A549 (cell line): Measurements from ENCODE around the gene ZNF491. TPM values are rescaled to one million over a fixed set of nuclear protein-coding genes. Genes with fewer than 3 reads are reported as not detected.

ENCODE experiments used
- ATAC-seq, 2 experiments: fragments of 200-7000 bp in 1 of 2; fragments of >200 bp in 1 of 2; cut with Nextera tagmentation in 1 of 2; cut with Tn5 transposase in 1 of 2; 3 replicates each; pipeline versions ENCODE4 v1.8.0 to v1.9.1; 2018 to 2020; ENCODE audit warnings: mild to moderate bottlenecking in 1 of 2, moderate library complexity in 1 of 2
- CTCF ChIA-PET: fragments of 300-600 bp; sonication (Branson Sonifier 250); formaldehyde crosslinking; extraction: SDS; loops from one replicate; lab custom pipeline; 2021; ENCODE audit warnings: antibody characterized with exemption, inconsistent platforms; lab: Yijun Ruan, JAX
- POLR2A ChIA-PET: fragments of 350-600 bp; formaldehyde crosslinking; extraction: SDS; loops from one replicate; lab custom pipeline; 2021; ENCODE audit warnings: antibody characterized with exemption, inconsistent platforms; lab: Yijun Ruan, JAX
- DNase-seq, 2 experiments: peaks; one replicate each; pipeline versions ENCODE4 v3.0.0 to v3.0.0-alpha.2; 2011 to 2016; ENCODE audit warnings: low read depth in 1 of 2, low spot score in 1 of 2
- FAIRE-seq: peaks from 2 replicates; lab custom pipeline; 2011; peaks lifted over from hg19 to GRCh38; lab: Jason Lieb, UNC
- H3K27ac ChIP-seq, 2 experiments: fragments of >200 bp; sonication (Bioruptor Twin); formaldehyde crosslinking; 3 replicates each; pipeline ENCODE4 v1.5.1; 2016 to 2017
- H3K4me1 ChIP-seq: fragments of >200 bp; sonication (Bioruptor Twin); formaldehyde crosslinking; 3 replicates; pipeline ENCODE4 v1.6.1; 2016
- H3K4me2 ChIP-seq: fragments of >200 bp; sonication (Bioruptor Twin); formaldehyde crosslinking; 3 replicates; pipeline ENCODE4 v1.6.1; 2016
- H3K4me3 ChIP-seq: fragments of >200 bp; sonication (Bioruptor Twin); formaldehyde crosslinking; 3 replicates; pipeline ENCODE4 v1.5.1; 2016
- H3K9me3 ChIP-seq: fragments of >200 bp; sonication (Bioruptor Twin); formaldehyde crosslinking; 3 replicates; pipeline ENCODE4 v1.6.1; 2016
- BCL3 ChIP-seq: fragments of >200 bp; sonication (Bioruptor Twin); formaldehyde crosslinking; IDR thresholded peaks from 3 replicates; pipeline ENCODE4 v1.6.1; 2016
- BHLHE40 ChIP-seq: IDR thresholded peaks from 2 replicates; pipeline ENCODE4 v1.6.1; 2012; ENCODE audit warnings: low read depth, low read length, inconsistent platforms
- CBX8 ChIP-seq: fragments of 200-600 bp; sonication (generic); IDR thresholded peaks from 2 replicates; pipeline ENCODE4 v1.6.1; 2016
- CEBPB ChIP-seq, 2 experiments: fragments of >200 bp in 1 of 2; sonication (Bioruptor Twin) in 1 of 2; formaldehyde crosslinking in 1 of 2; IDR thresholded peaks; 2 replicates each; pipeline ENCODE4 v1.6.1; 2012 to 2016
- CHD2 ChIP-seq: fragments of 150-350 bp; IDR thresholded peaks from 2 replicates; pipeline ENCODE4 v1.6.1; 2014; ENCODE audit warnings: low read length; ENCODE audit not compliant: partially characterized antibody
- CHD4 ChIP-seq: fragments of 200-600 bp; sonication (generic); IDR thresholded peaks from 2 replicates; pipeline ENCODE4 v1.6.1; 2016; ENCODE audit warnings: antibody characterized with exemption, mild to moderate bottlenecking, borderline replicate concordance
- EP300 ChIP-seq, 2 experiments: fragments of >200 bp; sonication (Bioruptor Twin); formaldehyde crosslinking; IDR thresholded peaks; 2 replicates in 1 of 2; 3 replicates in 1 of 2; pipeline ENCODE4 v1.6.1; 2016 to 2017
- ESRRA ChIP-seq: fragments of 150-350 bp; IDR thresholded peaks from 2 replicates; pipeline ENCODE4 v1.6.1; 2014; ENCODE audit warnings: mild to moderate bottlenecking, low read length, borderline replicate concordance
- HES2 ChIP-seq: fragments of >200 bp; sonication (Bioruptor Twin); formaldehyde crosslinking; IDR thresholded peaks from 2 replicates; pipeline ENCODE4 v1.6.1; 2016
- HEYL ChIP-seq: fragments of 250-450 bp; sonication (Bioruptor Pico); IDR thresholded peaks from 2 replicates; pipeline ENCODE4 v1.8.0; 2021; ENCODE audit warnings: mild to moderate bottlenecking, moderate library complexity
- HMGXB4 ChIP-seq: fragments of 250-450 bp; sonication (Bioruptor Pico); IDR thresholded peaks from 2 replicates; pipeline ENCODE4 v1.5.0; 2021; ENCODE audit warnings: mild to moderate bottlenecking, moderate library complexity, borderline replicate concordance
- HOXA7 ChIP-seq: fragments of 250-450 bp; sonication (Bioruptor Pico); IDR thresholded peaks from 2 replicates; pipeline ENCODE4 v1.5.0; 2020; ENCODE audit warnings: mild to moderate bottlenecking, moderate library complexity
- MAX ChIP-seq: IDR thresholded peaks from 2 replicates; pipeline ENCODE4 v1.6.1; 2012
- NFE2L2 ChIP-seq: fragments of 150-350 bp; conservative IDR thresholded peaks from 2 replicates; pipeline ENCODE4 v1.6.1; 2014; ENCODE audit warnings: low read length
- NPAS2 ChIP-seq: fragments of 250-450 bp; sonication (Bioruptor Pico); IDR thresholded peaks from 2 replicates; pipeline ENCODE4 v1.8.0; 2022; ENCODE audit warnings: mild to moderate bottlenecking, moderate library complexity, borderline replicate concordance
- NR3C1 ChIP-seq: fragments of >200 bp; sonication (Bioruptor Twin); formaldehyde crosslinking; IDR thresholded peaks from 3 replicates; pipeline ENCODE4 v1.6.1; 2017
- PHF8 ChIP-seq: fragments of 200-600 bp; sonication (generic); IDR thresholded peaks from 2 replicates; pipeline ENCODE4 v1.6.1; 2016; ENCODE audit warnings: low read depth, mild to moderate bottlenecking, antibody characterized with exemption, moderate library complexity, borderline replicate concordance
- POLR2AphosphoS2 ChIP-seq: conservative IDR thresholded peaks from 2 replicates; pipeline ENCODE4 v1.6.1; 2012; ENCODE audit warnings: low read length, improper control_type of control experiment, inconsistent platforms
- RAD21 ChIP-seq, 2 experiments: fragments of >200 bp in 1 of 2; sonication (Bioruptor Twin) in 1 of 2; formaldehyde crosslinking in 1 of 2; IDR thresholded peaks in 1 of 2; conservative IDR thresholded peaks in 1 of 2; 2 replicates in 1 of 2; 3 replicates in 1 of 2; pipeline ENCODE4 v1.6.1; 2012 to 2018; ENCODE audit warnings: inconsistent platforms in 1 of 2
- RCOR1 ChIP-seq: fragments of 150-350 bp; IDR thresholded peaks from 2 replicates; pipeline ENCODE4 v1.6.1; 2014; ENCODE audit warnings: antibody characterized with exemption, low read length, low read depth
- RFX5 ChIP-seq: fragments of 450-650 bp; IDR thresholded peaks from 2 replicates; pipeline ENCODE4 v1.7.1; 2014; ENCODE audit warnings: antibody characterized with exemption, mild to moderate bottlenecking, moderate library complexity
- TP53 ChIP-seq: fragments of 250-450 bp; sonication (Bioruptor Pico); IDR thresholded peaks from 2 replicates; pipeline ENCODE4 v1.5.0; 2021; ENCODE audit warnings: mild to moderate bottlenecking, moderate library complexity
- USF2 ChIP-seq: fragments of 450-650 bp; IDR thresholded peaks from 2 replicates; pipeline ENCODE4 v1.6.1; 2014; ENCODE audit warnings: antibody characterized with exemption
- ZFP36 ChIP-seq: fragments of 450-650 bp; IDR thresholded peaks from 2 replicates; pipeline ENCODE4 v1.6.1; 2014; ENCODE audit warnings: borderline replicate concordance; ENCODE audit not compliant: partially characterized antibody
- ZSCAN20 ChIP-seq: fragments of 250-450 bp; sonication (Bioruptor Pico); IDR thresholded peaks from 2 replicates; pipeline ENCODE4 v1.8.0; 2022; ENCODE audit warnings: mild to moderate bottlenecking, moderate library complexity
- WGBS: methylation state at CpG from one replicate; pipeline ENCODE4 v1.1.6; 2017; ENCODE audit errors: missing lambda C conversion rate; 5-methylcytosine and 5-hydroxymethylcytosine counted together
- polyA plus RNA-seq, 4 experiments: library from polyadenylated mRNA; depleted of rRNA in 3 of 4; stranded (reverse); fragments of >200 nt; fragmentation: RNase III in 1 of 4; extraction: RNeasy Plus Mini Kit Qiagen cat#74134 plus additional on column Dnase treatment in 1 of 4; gene quantifications; 2 replicates in 3 of 4; 3 replicates in 1 of 4; pipeline ENCODE4 v1.2.3, GENCODE V29; 2011 to 2017

Gene ZNF491
- polyA plus RNA-seq, 2 of the 4 experiments (the other 2 are of a cell fraction): not detected

- Histone ChIP-seq H3K4me1 (no peaks in the 10 kb centered on the region), H3K4me3 (no peak overlapping the region), H3K4me2 (no peak overlapping the region), H3K9me3 (no peaks in the 10 kb centered on the region; the same call in 2 of the 3 replicates), H3K27ac (no peak overlapping the region)
- no peak for TF ChIP-seq HMGXB4
- TF ChIP-seq NR3C1: no peak
- TF ChIP-seq BHLHE40: no peak
- TF ChIP-seq CHD2: no peak
- TF ChIP-seq ZSCAN20 (CRISPR knock-in tag): no peak
- no peak for TF ChIP-seq USF2
- no peak for TF ChIP-seq HOXA7 (CRISPR knock-in tag)
- TF ChIP-seq HEYL (CRISPR knock-in tag): no peak
- no peak for TF ChIP-seq CHD4
- TF ChIP-seq PHF8: no peak
- TF ChIP-seq TP53 (CRISPR knock-in tag): no peak
- no peak for TF ChIP-seq CBX8
- no peak for TF ChIP-seq NFE2L2
- no peak for TF ChIP-seq NPAS2 (CRISPR knock-in tag)
- TF ChIP-seq ZFP36: no peak
- TF ChIP-seq HES2: no peak
- TF ChIP-seq RCOR1: no peak
- no peak for TF ChIP-seq EP300 (IDR thresholded peaks at IDR 0.05)
- POLR2A ChIA-PET: no interaction called here
- CTCF ChIA-PET: no interaction called here
- FAIRE-seq (no peak), ATAC-seq (no peak), DNase-seq (no peak)
- 9% methylated on average over 3 of the region's 3 CpGs for WGBS
Measured at GRCh38 chr19:11763117-11763516, 35.2 kb upstream of the ZNF491 start.

GRCh38 chr19:11763611-11764010, 34.7 kb upstream of the ZNF491 start:
- Histone ChIP-seq H3K27ac (no peak overlapping the region), H3K4me1 (no peaks in the 10 kb centered on the region), H3K4me3 (no peak overlapping the region), H3K4me2 (no peak overlapping the region), H3K9me3 (no peaks in the 10 kb centered on the region; the same call in 2 of the 3 replicates)
- DNase-seq (no peak), ATAC-seq (no peak), FAIRE-seq (no peak)
- WGBS: 30% methylated on average over 1 of the region's 1 CpG
- POLR2A ChIA-PET: no interaction called here
- TF ChIP-seq ZFP36 (no peak), NFE2L2 (no peak), MAX (no peak), RCOR1 (no peak), ESRRA (no peak), RFX5 (no peak), CBX8 (no peak), BHLHE40 (no peak), RAD21 (conservative IDR thresholded peaks at IDR 0.05 in 1 of 2, IDR thresholded peaks at IDR 0.05 in 1 of 2) (no peak), POLR2AphosphoS2 (no peak), CHD4 (no peak), USF2 (no peak), BCL3 (no peak), HOXA7 (CRISPR knock-in tag) (no peak), NR3C1 (no peak), CEBPB (IDR thresholded peaks at IDR 0.05) (no peak)
- CTCF ChIA-PET: no interaction called here
